Left lung (tissue), 10 donors: Measurements from ENCODE around the gene WRAP73. TPM values are rescaled to one million over a fixed set of nuclear protein-coding genes. Genes with fewer than 3 reads are reported as not detected.
A peak's percentile ranks its signal among the peaks of the same experiment; 100 is the strongest.

Experiments
- ATAC-seq: fragments of 200-7000 bp; cut with Tn5 transposase; one replicate; pipeline ENCODE4 v1.9.1; 2020; ENCODE audit warnings: moderate library complexity
- DNase-seq, 4 donors: peaks; one replicate each; pipeline ENCODE4 v3.0.0-alpha.2; 2013 to 2020
- H3K27ac ChIP-seq, 2 donors: fragments of 200-600 bp; sonication (generic) in 1 of 2; one replicate each; pipeline versions ENCODE4 v1.5.0 to v1.8.0; 2020 to 2021
- H3K27me3 ChIP-seq, 2 donors: fragments of 200-600 bp; sonication (generic) in 1 of 2; one replicate each; pipeline versions ENCODE4 v1.5.0 to v1.8.0; 2020 to 2021
- H3K36me3 ChIP-seq, 2 donors: fragments of 200-600 bp; sonication (generic) in 1 of 2; one replicate each; pipeline versions ENCODE4 v1.5.0 to v1.8.0; 2020 to 2021
- H3K4me1 ChIP-seq, 2 donors: fragments of 200-600 bp; one replicate each; pipeline ENCODE4 v1.8.0; 2021
- H3K4me3 ChIP-seq, 2 donors: fragments of 200-600 bp; sonication (generic) in 1 of 2; one replicate each; pipeline versions ENCODE4 v1.5.0 to v1.8.0; 2020 to 2021; ENCODE audit warnings: mild to moderate bottlenecking in 1 of 2
- H3K9me3 ChIP-seq, 2 donors: fragments of 200-600 bp; sonication (generic) in 1 of 2; one replicate each; pipeline versions ENCODE4 v1.5.0 to v1.8.0; 2020 to 2021
- CTCF ChIP-seq, 2 donors: fragments of 200-600 bp; sonication (generic) in 1 of 2; IDR thresholded peaks; one replicate each; pipeline versions ENCODE4 v1.5.0 to v1.8.0; 2021; ENCODE audit warnings: antibody characterized with exemption in 2 of 2
- intact Hi-C, 2 donors: fragments of 100-400 bp; cut with DNase I; formaldehyde crosslinking; loops; one replicate each; pipeline versions ENCODE4 v1.11.2 to v1.14.2; 2022
- polyA plus RNA-seq, 6 donors: library from polyadenylated mRNA; unstranded; fragments of 120-200 nt; gene quantifications; one replicate each; pipeline ENCODE4 v1.2.1, GENCODE V29; 2013; ENCODE audit not compliant: insufficient read length in 6 of 6
- total RNA-seq, 2 donors: library from RNA; stranded (reverse); fragmentation: NEBNext Ultra II Directional; extraction: Animal tissue kit (Norgen Biotek cat#: 25700); gene quantifications; one replicate each; pipeline ENCODE4 v1.2.1, GENCODE V29; 2021
- donor health status: DM: no; HTN: yes; CAD: no.
- donor health status: DM: no; HTN: no; CAD: no.

The WRAP73 gene
- total and polyA plus RNA-seq, 8 donors, result 14.3 to 23.1 (median 16.0) TPM

- intact Hi-C loops, result no loop called here
- Histone ChIP-seq H3K27ac (peak overlapping the region; percentile 33 to 55), H3K4me1 (peaks cover 16 to 31% of the 10 kb centered on the region in 2 donors), H3K36me3 (no peaks in the 10 kb centered on the region), H3K4me3 (no peak overlapping the region), H3K27me3 (no peaks in the 10 kb centered on the region), H3K9me3 (no peaks in the 10 kb centered on the region)
- TF ChIP-seq CTCF (IDR thresholded peaks at IDR 0.05), result no peak
- DNase-seq (no peak), ATAC-seq (peak; percentile 9)
These were observed 58.7 kb downstream of the WRAP73 start for GRCh38 chr1:3590951-3591865.

GRCh38 chr1:3590139-3590763, 59.7 kb downstream of the WRAP73 start:
- ATAC-seq, result peak; percentile 88
- peak in 2 of 4 donors; percentile 56 to 74 for DNase-seq
- no peak overlapping the region for H3K4me3 ChIP-seq

GRCh38 chr1:3588395-3588794, 61.5 kb downstream of the WRAP73 start:
- no peaks in the 10 kb centered on the region for H3K9me3 ChIP-seq
- H3K36me3 ChIP-seq, result no peaks in the 10 kb centered on the region
- no peak overlapping the region for H3K4me3 ChIP-seq
- peaks cover 16 to 25% of the 10 kb centered on the region in 2 donors for H3K4me1 ChIP-seq
- intact Hi-C loops, result no loop called here
- ATAC-seq (peak; percentile 3), DNase-seq (no peak)
- no peak overlapping the region for H3K27ac ChIP-seq
- H3K27me3 ChIP-seq, result no peaks in the 10 kb centered on the region
- TF ChIP-seq CTCF (IDR thresholded peaks at IDR 0.05), result no peak

More at GRCh38 chr1:3590139-3590763, 59.7 kb downstream of the WRAP73 start:
- no peaks in the 10 kb centered on the region for H3K36me3 ChIP-seq
- peak overlapping the region; percentile 33 to 55 for H3K27ac ChIP-seq
- intact Hi-C loops, result no loop called here
- H3K4me1 ChIP-seq, result peaks cover 16 to 31% of the 10 kb centered on the region in 2 donors
- no peak for TF ChIP-seq CTCF (IDR thresholded peaks at IDR 0.05)
- no peaks in the 10 kb centered on the region for H3K27me3 ChIP-seq
- no peaks in the 10 kb centered on the region for H3K9me3 ChIP-seq

- ATAC-seq (no peak), DNase-seq (no peak)
- no peaks in the 10 kb centered on the region for H3K36me3 ChIP-seq
- intact Hi-C loops, result no loop called here
- H3K4me1 ChIP-seq, result peaks cover 16 to 18% of the 10 kb centered on the region in 2 donors
- H3K4me3 ChIP-seq, result no peak overlapping the region
- no peak for TF ChIP-seq CTCF (IDR thresholded peaks at IDR 0.05)
- no peak overlapping the region for H3K27ac ChIP-seq
- no peaks in the 10 kb centered on the region for H3K9me3 ChIP-seq
- no peaks in the 10 kb centered on the region for H3K27me3 ChIP-seq
These were observed 62.7 kb downstream of the WRAP73 start for GRCh38 chr1:3586986-3587759.
